LNCaP clone FGC (cell line): ENCODE measurements around the gene NLN.
"Not testable (repeated sequence)": the region's sequence is repeated elsewhere in the genome, so short reads cannot be mapped to it uniquely, and the experiment has no call there.

Source experiments
- DNase-seq: peaks from one replicate; pipeline ENCODE4 v3.0.0-alpha.2; 2011; ENCODE audit warnings: low read depth
- H3K4me3 ChIP-seq: 2 replicates; pipeline ENCODE4 v1.5.1; 2011; ENCODE audit warnings: mild to moderate bottlenecking, low read depth, low read length, control low read depth
- CTCF ChIP-seq: IDR thresholded peaks from 2 replicates; pipeline ENCODE4 v1.5.1; 2012; ENCODE audit warnings: mild to moderate bottlenecking; ENCODE audit not compliant: control insufficient read depth, insufficient read depth; ENCODE audit errors: extremely low read depth

Gene NLN

GRCh38 chr5:65779643-65780042, 57.6 kb downstream of the NLN start:
- no peak overlapping the region for H3K4me3 ChIP-seq
- no peak for TF ChIP-seq CTCF
- DNase-seq, result no peak

GRCh38 chr5:65788296-65788695, 66.3 kb downstream of the NLN start:
- not testable (repeated sequence) for H3K4me3 ChIP-seq, DNase-seq

- TF ChIP-seq CTCF, result no peak
- no peak overlapping the region for H3K4me3 ChIP-seq
- DNase-seq, result no peak
Observed at GRCh38 chr5:65790371-65791163, 68.6 kb downstream of the NLN start.

- DNase-seq, result no peak
- H3K4me3 ChIP-seq, result no peak overlapping the region
- TF ChIP-seq CTCF, result no peak
Observed at GRCh38 chr5:65791712-65792673, 70.0 kb downstream of the NLN start.

- no peak overlapping the region for H3K4me3 ChIP-seq
- TF ChIP-seq CTCF, result no peak
- DNase-seq, result no peak
Observed at GRCh38 chr5:65796269-65796668, 74.3 kb downstream of the NLN start.

- H3K4me3 ChIP-seq, result no peak overlapping the region
- no peak for TF ChIP-seq CTCF
- no peak for DNase-seq
Observed at GRCh38 chr5:65796751-65797316, 74.8 kb downstream of the NLN start.

GRCh38 chr5:65797481-65797880, 75.5 kb downstream of the NLN start:
- no peak for DNase-seq
- no peak for TF ChIP-seq CTCF
- no peak overlapping the region for H3K4me3 ChIP-seq
